GM23338 (cell line): ENCODE results near the gene IL18R1. TPM values are rescaled to one million over a fixed set of nuclear protein-coding genes. Genes with fewer than 3 reads are reported as not detected.

ENCODE experiments used
- ATAC-seq: fragments of 200-7000 bp; cut with Tn5 transposase; 3 replicates; pipeline ENCODE4 v1.9.1; 2020
- DNase-seq: peaks from one replicate; pipeline ENCODE4 v3.0.0-alpha.2; 2015; ENCODE audit warnings: low spot score
- H2AFZ ChIP-seq: fragments of 200-600 bp; sonication (generic); 2 replicates; pipeline ENCODE4 v1.8.0; 2016; ENCODE audit warnings: antibody characterized with exemption, mild to moderate bottlenecking, moderate library complexity
- H3F3A ChIP-seq: fragments of 200-600 bp; sonication (generic); replicated peaks from 2 replicates; pipeline ENCODE4 v1.8.0; 2017; ENCODE audit warnings: antibody characterized with exemption, mixed run types, low read depth
- H3K27ac ChIP-seq: fragments of 200-600 bp; sonication (generic); 2 replicates; pipeline ENCODE4 v1.6.1; 2016; ENCODE audit warnings: low read depth
- H3K27me3 ChIP-seq: fragments of 200-600 bp; sonication (generic); 2 replicates; pipeline ENCODE4 v1.8.0; 2016; ENCODE audit warnings: mild to moderate bottlenecking, mixed run types, moderate library complexity; ENCODE audit not compliant: insufficient read depth
- H3K36me3 ChIP-seq: fragments of 200-600 bp; sonication (generic); 2 replicates; pipeline ENCODE4 v1.8.0; 2016; ENCODE audit warnings: mild to moderate bottlenecking; ENCODE audit not compliant: insufficient read depth
- H3K4me1 ChIP-seq: fragments of 200-600 bp; sonication (generic); 2 replicates; pipeline ENCODE4 v1.8.0; 2016; ENCODE audit warnings: mild to moderate bottlenecking, moderate library complexity; ENCODE audit not compliant: insufficient read depth
- H3K4me2 ChIP-seq: fragments of 200-600 bp; sonication (generic); 2 replicates; pipeline ENCODE4 v1.7.1; 2017; ENCODE audit warnings: mixed run types
- H3K4me3 ChIP-seq: fragments of 200-600 bp; sonication (generic); 2 replicates; pipeline ENCODE4 v1.6.1; 2016; ENCODE audit warnings: mixed run types
- H3K79me2 ChIP-seq: fragments of 200-600 bp; sonication (generic); replicated peaks from 2 replicates; pipeline ENCODE4 v1.8.0; 2017; ENCODE audit warnings: mild to moderate bottlenecking; ENCODE audit not compliant: insufficient read depth
- H3K9me2 ChIP-seq: fragments of 200-600 bp; sonication (generic); 2 replicates; pipeline ENCODE4 v1.8.0; 2017; ENCODE audit not compliant: insufficient read depth
- H4K20me1 ChIP-seq: fragments of 200-600 bp; sonication (generic); replicated peaks from 2 replicates; pipeline ENCODE4 v1.8.0; 2017; ENCODE audit warnings: mild to moderate bottlenecking; ENCODE audit not compliant: insufficient read depth
- H3K27ac Mint-ChIP-seq: 2 replicates; pipeline ENCODE4 v1.8.0; 2020; ENCODE audit warnings: inconsistent platforms, mild to moderate bottlenecking, moderate library complexity, mixed read lengths
- H3K27me3 Mint-ChIP-seq: 3 replicates; pipeline ENCODE4 v1.8.0; 2022; ENCODE audit warnings: low read depth, mild to moderate bottlenecking, moderate library complexity, mixed read lengths, inconsistent platforms; ENCODE audit not compliant: insufficient read depth, poor library complexity
- H3K36me3 Mint-ChIP-seq: 3 replicates; pipeline ENCODE4 v1.8.0; 2021; ENCODE audit warnings: low read depth, mild to moderate bottlenecking, inconsistent platforms, moderate library complexity, mixed read lengths
- H3K4me1 Mint-ChIP-seq: 3 replicates; pipeline ENCODE4 v1.8.0; 2020; ENCODE audit warnings: mild to moderate bottlenecking, inconsistent platforms, mixed read lengths
- H3K4me3 Mint-ChIP-seq: 3 replicates; pipeline ENCODE4 v1.8.0; 2021; ENCODE audit warnings: moderate library complexity, mild to moderate bottlenecking, inconsistent platforms, mixed read lengths
- H3K9me3 Mint-ChIP-seq: 3 replicates; pipeline ENCODE4 v1.8.0; 2020; ENCODE audit warnings: moderate library complexity, mild to moderate bottlenecking, inconsistent platforms, mixed read lengths
- CREB1 ChIP-seq: fragments of 250-450 bp; sonication (Bioruptor Pico); IDR thresholded peaks from 2 replicates; pipeline ENCODE4 v1.5.0; 2020; ENCODE audit warnings: low read depth, mild to moderate bottlenecking, moderate library complexity
- CTCF ChIP-seq, 2 experiments: fragments of 200-600 bp in 1 of 2; sonication (generic) in 1 of 2; conservative IDR thresholded peaks; 2 replicates each; pipeline versions ENCODE4 v1.5.1 to v1.6.1; 2016 to 2017; ENCODE audit warnings: antibody characterized with exemption in 2 of 2, low read depth in 2 of 2, mild to moderate bottlenecking in 2 of 2, moderate library complexity in 1 of 2
- ETS1 ChIP-seq: IDR thresholded peaks from 2 replicates; pipeline ENCODE4 v1.6.1; 2016; ENCODE audit warnings: antibody characterized with exemption
- EZH2 ChIP-seq: fragments of 200-600 bp; sonication (generic); IDR thresholded peaks from one replicate; pipeline ENCODE4 v1.8.0; 2017; ENCODE audit warnings: antibody characterized with exemption, mild to moderate bottlenecking, low read depth; ENCODE audit not compliant: unreplicated experiment
- EZH2phosphoT487 ChIP-seq: fragments of 200-600 bp; sonication (generic); IDR thresholded peaks from one replicate; pipeline ENCODE4 v1.8.1; 2018; ENCODE audit warnings: antibody characterized with exemption; ENCODE audit not compliant: unreplicated experiment
- JUNB ChIP-seq: IDR thresholded peaks from one replicate; pipeline ENCODE4 v1.6.1; 2016; ENCODE audit warnings: antibody characterized with exemption; ENCODE audit not compliant: unreplicated experiment
- NANOG ChIP-seq: IDR thresholded peaks from 2 replicates; pipeline ENCODE4 v1.6.1; 2016; ENCODE audit warnings: antibody characterized with exemption, borderline replicate concordance
- POLR2AphosphoS5 ChIP-seq: IDR thresholded peaks from 2 replicates; pipeline ENCODE4 v1.6.1; 2016; ENCODE audit warnings: antibody characterized with exemption, low read depth
- REST ChIP-seq: IDR thresholded peaks from one replicate; pipeline ENCODE4 v1.6.1; 2018; ENCODE audit warnings: antibody characterized with exemption; ENCODE audit not compliant: unreplicated experiment
- STAT1 ChIP-seq: IDR thresholded peaks from one replicate; pipeline ENCODE4 v1.6.1; 2016; ENCODE audit warnings: antibody characterized with exemption; ENCODE audit not compliant: unreplicated experiment
- ZNF114 ChIP-seq: fragments of 250-450 bp; sonication (Bioruptor Pico); IDR thresholded peaks from 2 replicates; pipeline ENCODE4 v1.5.0; 2020; ENCODE audit warnings: mild to moderate bottlenecking, moderate library complexity
- ZNF331 ChIP-seq: fragments of 250-450 bp; sonication (Bioruptor Pico); IDR thresholded peaks from 2 replicates; pipeline ENCODE4 v1.5.0; 2020; ENCODE audit warnings: low read depth, mild to moderate bottlenecking, moderate library complexity
- ZNF462 ChIP-seq: fragments of 250-450 bp; sonication (Bioruptor Pico); IDR thresholded peaks from 2 replicates; pipeline ENCODE4 v1.5.0; 2020; ENCODE audit warnings: mild to moderate bottlenecking, moderate library complexity
- polyA plus RNA-seq: library from polyadenylated mRNA; unstranded; fragments of >200 nt; fragmentation: Nextera tagmentation; extraction: Ambion mirVana; gene quantifications from 2 replicates; pipeline ENCODE4 v1.2.1, GENCODE V29; 2016
- total RNA-seq: library from RNA; depleted of rRNA; stranded (reverse); fragments of >200 nt; shearing (Covaris generic); gene quantifications from 2 replicates; pipeline ENCODE4 v1.2.3, GENCODE V29; 2014

IL18R1 gene
- total and polyA plus RNA-seq, 2 experiments from 2014 or later: 0.17 to 0.39 TPM

DNA sequence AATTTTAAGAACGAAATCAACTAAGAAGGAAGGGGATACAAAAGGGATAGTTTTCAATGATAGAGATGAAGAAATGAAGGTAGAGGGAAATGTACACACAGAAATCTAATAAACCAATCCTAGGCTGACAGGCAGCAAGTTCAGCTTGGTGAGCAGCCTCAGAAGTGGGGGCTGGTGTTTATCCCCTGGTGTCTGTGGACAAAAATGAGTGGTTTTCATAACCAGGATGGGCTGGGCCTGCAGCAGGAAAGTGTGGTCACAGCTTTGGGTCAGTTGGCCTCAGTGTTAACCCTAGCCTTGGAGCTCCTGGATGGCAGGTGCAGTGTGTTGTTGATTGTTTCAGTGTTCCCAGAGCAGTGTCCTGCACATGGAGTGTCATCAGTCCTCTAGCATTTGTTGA lies 14.3 kb downstream of the IL18R1 start:
- Histone ChIP-seq H3K4me3 (no peak overlapping the region), H3K79me2 (no peaks in the 10 kb centered on the region), H2AFZ (no peak overlapping the region), H3K36me3 (no peaks in the 10 kb centered on the region; the same call in 1 of the 2 replicates), H3K27me3 (no peaks in the 10 kb centered on the region), H3K9me2 (no peaks in the 10 kb centered on the region), H4K20me1 (no peaks in the 10 kb centered on the region), H3K27ac (no peak overlapping the region), H3F3A (no peaks in the 10 kb centered on the region), H3K4me1 (no peaks in the 10 kb centered on the region), H3K4me2 (no peak overlapping the region)
- TF ChIP-seq POLR2AphosphoS5 (no peak), CREB1 (CRISPR knock-in tag) (no peak), ZNF462 (CRISPR knock-in tag) (no peak), NANOG (no peak), CTCF (conservative IDR thresholded peaks at IDR 0.05; ENCODE audit: low read depth in 2 of 2) (no peak), REST (no peak), ZNF114 (no peak), ZNF331 (CRISPR knock-in tag) (no peak), JUNB (no peak), STAT1 (no peak), EZH2phosphoT487 (no peak), EZH2 (no peak), ETS1 (no peak)
- DNase-seq: no peak
- no peaks in the 10 kb centered on the region for H3K27me3 Mint-ChIP-seq
- peaks cover 44% of the 10 kb centered on the region for H3K9me3 Mint-ChIP-seq
- H3K4me3 Mint-ChIP-seq: no peak overlapping the region
- H3K27ac Mint-ChIP-seq: no peak overlapping the region
- H3K4me1 Mint-ChIP-seq: no peaks in the 10 kb centered on the region
- ATAC-seq: no peak
- H3K36me3 Mint-ChIP-seq: peaks cover 28% of the 10 kb centered on the region
